Lower leg skin (tissue), 4 donors: Measurements from ENCODE around the gene USP2. TPM values are rescaled to one million over a fixed set of nuclear protein-coding genes. Genes with fewer than 3 reads are reported as not detected.

Experiments
- DNase-seq, 2 donors: peaks; one replicate each; pipeline ENCODE4 v3.0.0-alpha.2; 2019; ENCODE audit warnings: low spot score in 2 of 2
- H3K4me3 ChIP-seq: fragments of 200-600 bp; sonication (generic); 2 replicates; pipeline ENCODE4 v1.5.1; 2017; ENCODE audit warnings: mild to moderate bottlenecking, low read depth; ENCODE audit not compliant: poor library complexity, severe bottlenecking
- CTCF ChIP-seq, 3 donors: fragments of 450-650 bp; IDR thresholded peaks; one replicate each; pipeline ENCODE4 v1.5.1; 2016; ENCODE audit warnings: antibody characterized with exemption in 3 of 3, mild to moderate bottlenecking in 3 of 3, moderate library complexity in 2 of 3
- POLR2A ChIP-seq, 2 donors: fragments of 450-650 bp; IDR thresholded peaks; one replicate each; pipeline ENCODE4 v1.6.1; 2016 to 2017; ENCODE audit warnings: antibody characterized with exemption in 2 of 2, mild to moderate bottlenecking in 1 of 2, moderate library complexity in 1 of 2
- WGBS, 2 donors: methylation state at CpG; one replicate each; pipeline ENCODE4 v1.1.5; 2018; 5-methylcytosine and 5-hydroxymethylcytosine counted together
- intact Hi-C: fragments of 100-400 bp; cut with DNase I; formaldehyde crosslinking; loops from one replicate; pipeline ENCODE4 v1.15.0; 2023; ENCODE audit warnings: low total_unique reads
- total RNA-seq, 4 donors: library from RNA; depleted of rRNA; stranded (reverse); fragments of >200 nt; gene quantifications; one replicate each; pipeline ENCODE4 v1.1.0, GENCODE V29; 2016

The USP2 gene
- total RNA-seq, 4 donors from 2014 or later, result 15.0 to 35.6 (median 18.1) TPM

- DNase-seq, result no peak
- WGBS, 2 donors, result 71 to 73% methylated on average over 6 of the region's 6 CpGs
- intact Hi-C loops, result no loop called here
Measured at GRCh38 chr11:119365071-119365591, 16.4 kb downstream of the USP2 start.

GRCh38 chr11:119363851-119364590 is 17.5 kb downstream of the USP2 start:
- 9 to 20% methylated on average over 3 to 22 of the region's 88 CpGs for WGBS, 2 donors
- TF ChIP-seq CTCF (IDR thresholded peaks at IDR 0.05) (no peak), POLR2A (IDR thresholded peaks at IDR 0.05) (no peak)

More at GRCh38 chr11:119365071-119365591, 16.4 kb downstream of the USP2 start:
- H3K4me3 ChIP-seq, result no peak overlapping the region
- TF ChIP-seq POLR2A (IDR thresholded peaks at IDR 0.05), result no peak
- TF ChIP-seq CTCF (IDR thresholded peaks at IDR 0.05), result no peak

DNA sequence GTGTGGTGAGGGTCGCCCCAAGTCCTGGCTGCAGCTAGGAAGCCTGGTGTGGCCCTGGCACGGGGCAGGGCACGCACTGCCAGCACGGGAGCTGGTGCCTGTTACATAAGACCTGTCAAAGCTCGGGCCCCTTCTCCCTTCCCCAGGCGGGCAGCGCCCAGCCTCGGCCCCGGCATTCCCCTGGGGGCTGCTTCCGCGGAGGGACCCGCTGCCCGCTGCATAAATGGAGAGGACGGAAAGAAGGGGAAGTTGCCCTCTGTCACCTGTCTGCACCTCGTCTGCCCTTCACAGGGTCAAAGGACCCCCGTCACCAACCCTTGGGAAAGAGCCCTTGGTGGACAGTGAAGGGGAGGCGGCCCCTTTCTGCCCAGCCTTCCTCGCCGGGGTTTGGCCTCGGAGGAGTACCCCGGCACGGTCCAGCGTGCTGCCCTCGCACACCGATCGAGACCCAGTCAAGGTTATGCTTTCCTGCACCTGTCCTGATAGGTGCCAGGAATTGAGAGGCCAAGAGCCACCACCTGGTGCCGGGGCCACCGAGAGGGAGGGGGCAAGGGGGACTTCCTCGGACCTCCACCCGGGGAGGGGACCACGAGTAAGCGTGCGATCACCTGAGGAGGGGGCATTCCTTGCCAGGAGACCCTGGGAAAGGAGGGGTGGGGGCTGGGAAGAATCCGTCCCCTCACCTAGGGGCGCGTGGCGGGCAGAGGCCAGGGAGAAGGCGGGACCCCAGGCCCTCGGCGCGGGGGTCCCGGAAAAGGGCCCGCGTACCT is 18.2 kb downstream of the USP2 start:
- intact Hi-C loops, result no loop called here
- H3K4me3 ChIP-seq, result no peak overlapping the region
- TF ChIP-seq CTCF (IDR thresholded peaks at IDR 0.05) (no peak), POLR2A (IDR thresholded peaks at IDR 0.05) (no peak)
- WGBS, 2 donors, result 56 to 60% methylated on average over 32 to 36 of the region's 44 CpGs
- DNase-seq, result no peak

More at GRCh38 chr11:119363851-119364590, 17.5 kb downstream of the USP2 start:
- H3K4me3 ChIP-seq, result peak overlapping the region; percentile 10
- no peak for DNase-seq
- intact Hi-C loops, result no loop called here

GRCh38 chr11:119362741-119363080 is 18.8 kb downstream of the USP2 start:
- no peak overlapping the region for H3K4me3 ChIP-seq
- TF ChIP-seq POLR2A (IDR thresholded peaks at IDR 0.05) (no peak), CTCF (IDR thresholded peaks at IDR 0.05) (no peak)
- 93% methylated on average over 5 of the region's 5 CpGs for WGBS, 2 donors
- intact Hi-C loops, result no loop called here
- DNase-seq, result no peak

GRCh38 chr11:119361941-119362725 is 19.4 kb downstream of the USP2 start:
- no peak for DNase-seq
- WGBS, 2 donors, result 82 to 87% methylated on average over 11 of the region's 11 CpGs
- intact Hi-C loops, result no loop called here
- TF ChIP-seq CTCF (IDR thresholded peaks at IDR 0.05) (no peak), POLR2A (IDR thresholded peaks at IDR 0.05) (no peak)
- H3K4me3 ChIP-seq, result no peak overlapping the region
